Lung (tissue), 12 donors: Measurements from ENCODE around the gene CAND2. TPM values are rescaled to one million over a fixed set of nuclear protein-coding genes. Genes with fewer than 3 reads are reported as not detected.

ENCODE experiments used
- ATAC-seq: fragments of 200-7000 bp; cut with Tn5 transposase; one replicate; pipeline ENCODE4 v1.9.1; 2020; ENCODE audit warnings: moderate number of reproducible peaks; ENCODE audit not compliant: insufficient read depth, low FRiP score
- DNase-seq, 3 donors: peaks; one replicate each; pipeline ENCODE4 v3.0.0-alpha.2; 2013 to 2017
- H3K27ac ChIP-seq, 2 donors: one replicate each; pipeline ENCODE4 v1.5.1; 2013; ENCODE audit warnings: mild to moderate bottlenecking in 2 of 2, moderate library complexity in 2 of 2, control low read depth in 1 of 2, inconsistent platforms in 1 of 2, low read depth in 1 of 2, low read length in 1 of 2
- H3K27me3 ChIP-seq, 3 donors: one replicate each; pipeline ENCODE4 v1.5.1; 2013; ENCODE audit warnings: low read length in 2 of 3; ENCODE audit not compliant: control insufficient read depth in 3 of 3, insufficient read depth in 3 of 3
- H3K36me3 ChIP-seq, 4 donors: one replicate each; pipeline ENCODE4 v1.5.1; 2013; ENCODE audit warnings: low read length in 4 of 4, mild to moderate bottlenecking in 1 of 4, moderate library complexity in 1 of 4; ENCODE audit not compliant: control insufficient read depth in 4 of 4, insufficient read depth in 4 of 4
- H3K4me1 ChIP-seq, 5 donors: one replicate each; pipeline ENCODE4 v1.5.1; 2013; ENCODE audit warnings: low read length in 5 of 5, mild to moderate bottlenecking in 2 of 5, moderate library complexity in 1 of 5; ENCODE audit not compliant: control insufficient read depth in 5 of 5, insufficient read depth in 5 of 5
- H3K4me3 ChIP-seq: one replicate; pipeline ENCODE4 v1.5.1; 2013; ENCODE audit warnings: mild to moderate bottlenecking, control low read depth, moderate library complexity
- H3K9ac ChIP-seq, 2 donors: one replicate each; pipeline ENCODE4 v1.5.1; 2013; ENCODE audit warnings: low read length in 2 of 2, control low read depth in 1 of 2; ENCODE audit not compliant: insufficient read depth in 1 of 2
- H3K9me3 ChIP-seq, 4 donors: one replicate each; pipeline ENCODE4 v1.5.1; 2013; ENCODE audit warnings: low read length in 3 of 4, mild to moderate bottlenecking in 1 of 4, moderate library complexity in 1 of 4; ENCODE audit not compliant: control insufficient read depth in 4 of 4, insufficient read depth in 3 of 4
- CTCF ChIP-seq: IDR thresholded peaks from 2 replicates; pipeline ENCODE4 v1.5.1; 2012; ENCODE audit warnings: mild to moderate bottlenecking; ENCODE audit errors: control extremely low read depth, extremely low read depth
- WGBS, 2 donors: extraction: QIAGEN DNeasy Blood & Tissue Kit; methylation state at CpG; one replicate each; pipeline ENCODE4 v1.1.7; 2013; 5-methylcytosine and 5-hydroxymethylcytosine counted together
- polyA plus RNA-seq, 2 donors: library from polyadenylated mRNA; stranded (reverse); fragments of 200-250 nt; gene quantifications; one replicate each; pipeline ENCODE4 v1.2.1, GENCODE V29; 2013
- total RNA-seq, 2 donors: library from RNA; depleted of rRNA in 1 of 2; stranded (reverse); fragments of >200 nt in 1 of 2; gene quantifications; one replicate each; pipeline ENCODE4 v1.2.1, GENCODE V29; 2014 to 2021
- donor health status: control.
- donor health status: control.
- donor health status: Bipolar disorder and iron deficiency.
- donor health status: healthy.
- donor health status: DM: yes; HTN: yes; CAD: no.

The CAND2 gene
- total and polyA plus RNA-seq, 4 donors, result 1.0 to 5.9 (median 3.6) TPM

DNA sequence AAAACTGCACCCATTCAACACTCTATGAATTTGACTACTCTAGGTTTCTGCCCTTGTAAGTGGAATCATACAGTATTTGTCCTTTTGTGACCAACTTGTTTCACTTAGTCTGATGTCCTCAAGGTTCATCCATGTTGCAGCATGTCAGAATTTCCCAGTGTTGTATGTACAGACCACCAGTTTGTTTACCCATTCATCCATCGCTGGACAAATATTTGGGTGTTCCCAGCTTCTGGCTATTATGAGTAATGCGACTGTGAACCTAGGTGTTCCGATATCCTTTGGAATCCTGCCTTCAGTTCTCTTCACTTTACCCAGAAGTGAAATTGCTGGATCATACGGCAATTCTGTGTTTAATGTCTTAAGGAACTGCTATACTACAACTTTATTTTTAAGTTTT lies 32.3 kb downstream of the CAND2 start:
- 92 to 95% methylated on average over 4 of the region's 4 CpGs for WGBS, 2 donors
- DNase-seq (no peak), ATAC-seq (no peak)
- H3K9ac ChIP-seq, result no peak overlapping the region
- no peak overlapping the region for H3K27ac ChIP-seq
- H3K36me3 ChIP-seq, result peaks cover 7 to 25% (median 14%) of the 10 kb centered on the region in 4 donors
- no peak overlapping the region for H3K4me3 ChIP-seq
- H3K4me1 ChIP-seq, result no peaks in the 10 kb centered on the region
- H3K27me3 ChIP-seq, result no peaks in the 10 kb centered on the region
- no peak for TF ChIP-seq CTCF
- H3K9me3 ChIP-seq, result no peaks in the 10 kb centered on the region

DNA sequence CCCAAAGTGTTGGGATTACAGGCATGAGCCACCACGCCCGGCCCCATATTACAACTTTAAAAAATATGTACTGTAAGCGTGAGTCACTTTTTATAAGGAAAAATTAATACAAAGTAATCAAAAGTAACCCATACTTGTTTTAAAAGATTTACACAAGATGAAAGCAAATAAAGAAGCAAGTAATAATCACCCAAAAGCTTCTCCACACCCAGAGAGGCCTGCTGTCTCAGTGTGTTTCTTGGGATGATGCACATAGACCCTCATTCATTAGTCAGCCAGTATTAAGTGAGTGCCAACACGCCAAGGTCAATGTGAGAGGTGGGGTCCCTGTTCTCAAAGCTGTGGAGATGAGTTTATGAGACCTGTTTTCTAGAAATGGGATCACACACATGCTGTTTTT lies 32.9 kb downstream of the CAND2 start:
- ATAC-seq (no peak), DNase-seq (no peak)
- Histone ChIP-seq H3K4me1 (no peaks in the 10 kb centered on the region), H3K9me3 (no peaks in the 10 kb centered on the region), H3K27ac (no peak overlapping the region), H3K27me3 (no peaks in the 10 kb centered on the region), H3K4me3 (no peak overlapping the region), H3K9ac (no peak overlapping the region), H3K36me3 (peaks cover 8 to 30% (median 20%) of the 10 kb centered on the region in 4 donors)
- WGBS, 2 donors, result 93 to 98% methylated on average over 4 of the region's 4 CpGs
- no peak for TF ChIP-seq CTCF

- Histone ChIP-seq H3K9me3 (no peaks in the 10 kb centered on the region), H3K4me1 (no peaks in the 10 kb centered on the region), H3K4me3 (no peak overlapping the region), H3K36me3 (peaks cover 15 to 36% (median 25%) of the 10 kb centered on the region in 4 donors), H3K27me3 (no peaks in the 10 kb centered on the region), H3K9ac (no peak overlapping the region), H3K27ac (no peak overlapping the region)
- DNase-seq (no peak), ATAC-seq (no peak)
- TF ChIP-seq CTCF, result no peak
- 75 to 78% methylated on average over 17 of the region's 17 CpGs for WGBS, 2 donors
Measured at GRCh38 chr3:12829886-12830784, 33.7 kb downstream of the CAND2 start.
